GM23338 (cell line): ENCODE data around the gene NLRP9.

Experiments used
- CTCF ChIP-seq, 2 experiments: fragments of 200-600 bp in 1 of 2; sonication (generic) in 1 of 2; conservative IDR thresholded peaks; 2 replicates each; pipeline versions ENCODE4 v1.5.1 to v1.6.1; 2016 to 2017; ENCODE audit warnings: antibody characterized with exemption in 2 of 2, low read depth in 2 of 2, mild to moderate bottlenecking in 2 of 2, moderate library complexity in 1 of 2
- EZH2 ChIP-seq: fragments of 200-600 bp; sonication (generic); IDR thresholded peaks from one replicate; pipeline ENCODE4 v1.8.0; 2017; ENCODE audit warnings: antibody characterized with exemption, mild to moderate bottlenecking, low read depth; ENCODE audit not compliant: unreplicated experiment
- REST ChIP-seq: IDR thresholded peaks from one replicate; pipeline ENCODE4 v1.6.1; 2018; ENCODE audit warnings: antibody characterized with exemption; ENCODE audit not compliant: unreplicated experiment

- no peak for TF ChIP-seq CTCF (conservative IDR thresholded peaks at IDR 0.05; ENCODE audit: low read depth in 2 of 2)
- TF ChIP-seq EZH2: no peak
- TF ChIP-seq REST: no peak
Measured at GRCh38 chr19:55684946-55685681, 53.1 kb downstream of the NLRP9 start.
